HG02885 (cell line): ENCODE data around the gene HOXA9.

Experiments used
- ATAC-seq: cut with Tn5 transposase; IDR thresholded peaks from one replicate; pipeline ENCODE4 v1.9.1; 2021; ENCODE audit warnings: mild to moderate bottlenecking; ENCODE audit not compliant: unreplicated experiment, poor library complexity

HOXA9 gene

DNA sequence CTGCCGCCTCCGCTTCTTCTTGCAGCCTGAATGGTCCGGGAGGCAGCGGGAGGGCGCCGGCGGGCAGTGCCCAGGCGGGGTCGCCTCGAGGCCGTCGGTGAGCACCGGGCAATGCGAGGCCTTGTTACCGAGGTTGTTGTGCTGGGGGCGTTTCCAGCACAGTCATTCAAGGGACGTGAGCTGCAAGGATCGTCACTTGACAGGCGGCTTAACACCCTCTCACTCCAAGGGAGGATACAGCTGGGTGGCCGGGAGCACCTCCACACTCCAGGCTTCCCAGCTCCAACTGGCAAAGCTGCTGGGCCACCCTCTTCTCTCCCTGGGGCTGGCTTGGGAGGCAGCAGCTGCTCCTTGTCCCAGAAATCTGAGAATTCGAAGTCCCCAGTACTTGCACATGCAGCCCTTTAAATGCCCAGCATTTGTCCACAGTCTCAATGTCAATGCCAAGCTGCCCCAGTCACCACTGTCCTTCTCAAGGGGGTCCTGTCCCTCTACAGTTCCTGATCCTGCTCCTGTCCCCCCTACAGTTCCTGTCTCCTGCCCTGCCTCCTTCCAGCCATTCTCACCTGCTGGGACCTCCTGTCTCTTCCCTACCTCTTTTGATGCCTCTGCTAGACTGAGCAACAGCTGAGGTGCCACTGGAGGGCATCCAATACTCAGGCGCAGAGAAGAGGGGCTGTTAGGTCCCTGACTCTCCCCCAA is 24.1 kb upstream of the HOXA9 start:
- ATAC-seq: no peak

DNA sequence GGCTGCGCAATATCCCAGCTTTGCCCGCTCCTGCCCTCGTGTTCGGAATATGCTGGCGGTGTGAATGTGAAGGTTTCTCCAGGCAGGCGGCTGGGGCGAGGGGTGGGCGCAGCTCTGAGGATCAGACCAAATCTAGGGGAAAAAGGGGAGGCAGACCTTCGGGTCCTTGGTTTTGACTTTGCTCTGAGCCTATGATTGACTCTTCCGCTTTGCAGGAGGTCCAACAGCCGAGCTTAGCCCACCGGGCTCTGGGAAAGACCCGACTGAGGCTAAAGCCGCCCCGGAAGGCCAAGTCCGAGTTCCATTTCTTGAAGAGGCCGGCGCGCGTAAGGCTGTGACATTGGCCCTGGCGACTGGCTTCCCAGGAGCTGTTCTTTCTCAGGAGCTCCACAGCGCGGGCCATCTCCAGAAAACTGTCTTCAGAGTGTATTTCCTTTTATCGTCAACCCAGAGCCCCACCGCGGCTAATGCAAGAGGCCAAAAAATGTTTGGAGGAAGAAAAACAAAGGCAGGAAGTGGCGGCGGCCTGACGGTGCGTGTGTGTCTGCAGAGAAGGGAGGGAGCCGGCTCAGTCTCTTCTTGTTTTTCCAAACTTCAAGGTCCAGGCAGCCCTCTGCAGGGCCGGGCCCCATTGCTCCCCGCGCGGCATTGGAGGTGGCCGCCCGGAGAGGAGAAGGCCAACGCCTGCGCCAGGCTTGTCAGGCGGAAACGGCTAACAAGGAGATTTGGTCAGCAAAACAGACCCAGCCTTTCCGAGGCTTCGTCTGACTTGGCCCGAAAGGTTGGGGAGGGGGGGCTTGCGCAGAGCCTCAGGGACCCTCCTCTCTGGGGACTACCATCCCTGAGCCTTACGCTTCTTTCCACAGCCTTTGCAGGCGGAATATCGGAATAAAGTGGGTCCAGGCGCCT is 23.3 kb upstream of the HOXA9 start:
- no peak for ATAC-seq

DNA sequence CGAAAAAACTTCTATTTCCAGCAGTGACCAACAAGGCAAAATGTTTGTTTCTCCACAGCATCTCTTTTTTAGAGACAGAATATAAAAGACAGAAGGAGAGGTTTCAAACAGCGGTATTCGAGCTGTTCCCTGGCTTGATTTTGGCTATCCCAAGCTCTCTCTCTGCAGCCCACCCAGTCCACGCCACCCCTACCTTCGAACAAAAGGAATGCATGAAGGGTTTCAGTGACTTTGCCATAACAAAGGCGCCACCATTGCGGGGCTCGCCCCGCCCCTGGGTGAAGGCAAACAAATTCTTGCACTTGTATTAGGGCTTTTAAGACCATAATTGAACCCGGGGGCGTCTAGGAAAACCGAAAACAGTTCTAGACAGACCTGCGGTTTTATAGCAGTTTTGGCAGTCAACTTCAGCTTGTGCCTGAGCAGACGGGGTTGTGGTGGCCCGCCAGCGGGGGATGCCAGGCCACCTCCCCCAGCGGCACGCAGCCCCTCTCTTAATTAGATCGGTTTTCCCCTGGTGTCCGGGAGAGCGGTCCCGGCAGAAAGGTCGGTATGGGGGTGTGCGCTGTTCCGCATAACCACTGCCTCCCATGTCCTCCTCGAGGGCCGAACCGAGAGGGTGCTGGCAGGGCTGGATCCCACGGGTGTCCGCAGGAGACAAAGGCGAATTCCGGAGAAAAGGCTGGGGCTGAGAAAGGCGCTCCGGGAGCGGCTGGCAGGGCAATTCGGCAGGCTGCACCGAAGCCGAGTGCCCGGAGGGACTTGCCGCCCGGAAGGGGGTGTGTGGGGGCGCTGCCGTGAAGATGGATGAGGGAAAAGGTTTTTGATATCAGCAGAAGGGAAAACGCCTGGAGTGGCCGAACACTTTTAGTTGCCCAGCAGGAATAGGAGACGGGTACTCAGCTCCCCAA is 22.4 kb upstream of the HOXA9 start:
- ATAC-seq: no peak

- no peak for ATAC-seq
Observed at GRCh38 chr7:27186668-27187474, 21.5 kb upstream of the HOXA9 start.

- no peak for ATAC-seq
Observed at GRCh38 chr7:27185854-27186667, 20.7 kb upstream of the HOXA9 start.

- ATAC-seq: no peak
Observed at GRCh38 chr7:27185013-27185853, 19.9 kb upstream of the HOXA9 start, which contains the start of gene HOXA11. TSS of gene HOXA11 (minus strand) at chr7:27185232. CDS start at chr7:27185144, 88 bp downstream.

- peak; percentile 67 for ATAC-seq
Observed at GRCh38 chr7:27184337-27185012, 19.1 kb upstream of the HOXA9 start.

GRCh38 chr7:27183682-27184336 is 18.5 kb upstream of the HOXA9 start:
- ATAC-seq: no peak

DNA sequence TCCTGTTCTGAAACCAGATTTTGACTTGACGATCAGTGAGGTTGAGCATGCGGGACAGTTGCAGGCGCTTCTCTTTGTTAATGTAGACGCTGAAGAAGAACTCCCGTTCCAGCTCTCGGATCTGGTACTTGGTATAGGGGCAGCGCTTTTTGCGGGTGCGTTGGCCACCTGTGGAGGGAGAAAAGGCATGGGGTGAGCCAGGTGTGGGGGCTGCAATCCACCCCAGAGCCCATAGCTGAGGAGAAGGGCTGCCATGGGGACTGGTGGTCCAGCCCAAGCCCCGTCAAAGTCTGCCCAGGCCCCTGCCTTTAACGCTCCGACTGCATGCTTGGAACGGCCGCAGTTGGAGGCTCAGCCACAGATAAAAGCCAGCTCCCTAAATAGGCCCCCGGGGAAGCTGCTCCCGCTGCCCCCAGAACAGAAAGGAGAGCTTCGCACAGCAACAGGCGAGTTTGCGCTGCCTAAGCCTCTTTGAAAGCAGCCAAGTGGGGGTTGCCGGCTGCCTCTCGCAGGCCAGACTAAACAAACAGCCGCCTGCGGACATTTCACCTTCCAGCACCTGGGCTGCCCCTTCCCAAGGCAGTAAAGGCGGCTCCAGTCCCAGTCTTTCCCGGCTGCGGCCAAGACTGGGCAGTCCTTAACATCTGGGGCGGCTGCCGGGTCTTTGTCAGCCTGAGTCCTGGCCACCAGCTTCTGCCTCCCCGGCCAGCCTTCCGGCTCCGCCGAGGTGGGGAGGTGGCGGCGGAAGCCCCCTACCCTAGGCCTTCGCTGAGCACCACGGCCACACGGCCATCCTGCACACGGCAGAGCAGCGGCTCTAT is 17.7 kb upstream of the HOXA9 start:
- no peak for ATAC-seq

- ATAC-seq: no peak
Observed at GRCh38 chr7:27182285-27182841, 17.0 kb upstream of the HOXA9 start.

DNA sequence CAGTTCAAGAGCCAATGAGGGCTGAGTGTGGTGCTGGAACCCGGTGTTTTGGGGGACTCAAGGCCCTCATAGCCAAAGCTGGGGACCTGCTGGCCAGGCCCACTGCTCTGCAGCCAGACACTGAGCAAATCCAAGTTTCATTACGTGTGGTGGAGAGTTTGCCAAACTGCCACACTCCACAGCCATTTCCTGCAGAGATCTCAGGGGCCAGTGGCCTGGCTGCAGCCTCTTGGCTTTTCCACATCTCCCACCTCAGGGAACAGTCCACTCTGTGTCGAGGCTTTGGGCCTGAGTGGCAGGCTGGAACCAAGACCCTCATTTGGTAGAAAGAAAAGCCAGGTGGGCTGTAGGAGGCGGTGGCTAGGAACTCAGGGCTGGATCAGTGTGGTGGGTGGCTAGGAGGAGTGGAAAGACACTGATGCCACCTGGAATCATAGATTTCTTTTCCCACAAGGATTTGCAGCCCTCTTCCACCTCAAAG is 16.5 kb upstream of the HOXA9 start:
- no peak for ATAC-seq

- ATAC-seq: no peak
Observed at GRCh38 chr7:27180431-27181420, 15.4 kb upstream of the HOXA9 start.

- no peak for ATAC-seq
Observed at GRCh38 chr7:27179503-27180430, 14.4 kb upstream of the HOXA9 start.
